Upper lobe of left lung (tissue), 4 donors: ENCODE data around the gene TRMT6.

Source experiments
- EP300 ChIP-seq, 4 donors: sonication (generic); formaldehyde crosslinking; IDR thresholded peaks; one replicate each; pipeline ENCODE4 v1.5.1; 2017; ENCODE audit warnings: antibody characterized with exemption in 4 of 4, control low read depth in 2 of 4
- POLR2A ChIP-seq, 4 donors: fragments of 450-650 bp; IDR thresholded peaks; one replicate each; pipeline ENCODE4 v1.5.1; 2016 to 2017; ENCODE audit warnings: antibody characterized with exemption in 4 of 4, mild to moderate bottlenecking in 2 of 4
- POLR2AphosphoS5 ChIP-seq, 2 donors: sonication (generic); formaldehyde crosslinking; IDR thresholded peaks; one replicate each; pipeline ENCODE4 v1.5.1; 2017; ENCODE audit warnings: antibody characterized with exemption in 2 of 2

DNA sequence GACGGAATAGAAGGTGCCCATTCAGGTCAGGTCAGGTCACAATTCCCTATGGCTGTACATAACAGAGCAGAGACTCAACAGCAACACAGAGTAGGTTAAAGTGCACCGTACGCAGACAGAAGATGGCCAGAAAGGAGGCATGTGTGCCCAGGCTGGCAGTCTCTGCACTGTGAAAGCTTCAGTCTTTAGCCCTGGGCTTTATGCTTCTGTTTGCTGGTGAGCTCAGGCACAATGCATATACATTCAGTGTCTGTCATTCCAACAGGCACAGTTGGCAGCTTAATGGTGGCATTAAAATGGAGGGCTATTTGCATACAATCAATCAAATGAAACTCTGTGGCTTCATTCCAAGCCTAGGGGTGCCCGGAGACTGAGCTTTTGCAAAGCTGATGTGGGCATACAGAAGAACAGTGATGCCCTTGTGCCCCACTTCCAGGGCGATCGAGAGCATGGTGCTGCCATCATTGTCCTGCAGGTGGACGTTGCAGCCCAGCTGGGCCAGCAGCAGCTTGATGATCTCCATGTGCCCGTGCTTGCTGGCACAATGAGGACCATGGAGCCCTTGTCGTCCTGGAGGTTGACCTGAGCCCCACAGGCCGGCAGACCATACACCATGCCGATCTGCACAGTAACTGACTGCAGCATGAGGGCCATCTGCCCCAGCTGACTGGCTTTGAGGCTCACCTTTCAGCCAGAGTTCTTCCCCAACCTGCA, 22.4 kb downstream of the TRMT6 start:
- no peak for TF ChIP-seq POLR2AphosphoS5 (IDR thresholded peaks at IDR 0.05)
- no peak for TF ChIP-seq POLR2A (IDR thresholded peaks at IDR 0.05)
- no peak for TF ChIP-seq EP300 (IDR thresholded peaks at IDR 0.05)
